GM13977 (cell line): Measurements from ENCODE around the gene ABCC8.

Source experiments
- DNase-seq: peaks from one replicate; pipeline ENCODE4 v3.0.0; 2012; ENCODE audit warnings: low spot score
- in situ Hi-C: fragments of 300-500 bp; cut with MboI; formaldehyde crosslinking; loops from one replicate; pipeline ENCODE4 v1.12.0; 2022; ENCODE audit warnings: low sequenced_read_pairs, low pct_unique_long_range_greater_than_20kb, mixed read lengths, inconsistent platforms; ENCODE audit not compliant: unreplicated experiment
- TF ChIP-seq, protein P1 (sequence below): IDR thresholded peaks from 2 replicates; pipeline ENCODE4 v1.5.1; 2012; ENCODE audit warnings: mild to moderate bottlenecking, control low read depth; ENCODE audit not compliant: insufficient read depth; ENCODE audit errors: extremely low read depth, missing control alignments

The ABCC8 gene

GRCh38 chr11:17489751-17490150 is 13.1 kb upstream of the ABCC8 start:
- no peak for DNase-seq
- TF ChIP-seq, protein P1, sequence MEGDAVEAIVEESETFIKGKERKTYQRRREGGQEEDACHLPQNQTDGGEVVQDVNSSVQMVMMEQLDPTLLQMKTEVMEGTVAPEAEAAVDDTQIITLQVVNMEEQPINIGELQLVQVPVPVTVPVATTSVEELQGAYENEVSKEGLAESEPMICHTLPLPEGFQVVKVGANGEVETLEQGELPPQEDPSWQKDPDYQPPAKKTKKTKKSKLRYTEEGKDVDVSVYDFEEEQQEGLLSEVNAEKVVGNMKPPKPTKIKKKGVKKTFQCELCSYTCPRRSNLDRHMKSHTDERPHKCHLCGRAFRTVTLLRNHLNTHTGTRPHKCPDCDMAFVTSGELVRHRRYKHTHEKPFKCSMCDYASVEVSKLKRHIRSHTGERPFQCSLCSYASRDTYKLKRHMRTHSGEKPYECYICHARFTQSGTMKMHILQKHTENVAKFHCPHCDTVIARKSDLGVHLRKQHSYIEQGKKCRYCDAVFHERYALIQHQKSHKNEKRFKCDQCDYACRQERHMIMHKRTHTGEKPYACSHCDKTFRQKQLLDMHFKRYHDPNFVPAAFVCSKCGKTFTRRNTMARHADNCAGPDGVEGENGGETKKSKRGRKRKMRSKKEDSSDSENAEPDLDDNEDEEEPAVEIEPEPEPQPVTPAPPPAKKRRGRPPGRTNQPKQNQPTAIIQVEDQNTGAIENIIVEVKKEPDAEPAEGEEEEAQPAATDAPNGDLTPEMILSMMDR: no peak
- in situ Hi-C loops: no loop called here

GRCh38 chr11:17488563-17488962 is 11.9 kb upstream of the ABCC8 start:
- DNase-seq: no peak
- TF ChIP-seq, protein P1: no peak
- in situ Hi-C loops: no loop called here

DNA sequence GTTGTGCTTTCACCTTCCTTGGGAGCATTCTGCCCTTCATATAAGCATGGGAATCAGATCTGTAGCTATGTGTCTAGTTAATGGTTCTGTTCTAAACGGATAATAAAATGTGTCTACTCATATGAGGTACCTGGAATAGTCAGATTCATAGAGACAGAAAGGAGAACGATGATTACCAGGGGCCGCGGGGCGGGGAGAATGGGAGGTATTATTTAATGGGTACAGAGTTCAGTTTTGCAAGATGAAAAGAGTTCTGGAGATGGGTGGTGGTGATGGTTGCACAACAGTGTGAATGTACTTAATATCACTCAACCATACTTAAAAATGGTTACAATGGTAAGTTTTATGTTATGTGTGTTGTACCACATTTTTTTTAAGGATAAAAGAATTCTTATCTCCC is 10.0 kb upstream of the ABCC8 start:
- in situ Hi-C loops: no loop called here
- TF ChIP-seq, protein P1: no peak
- no peak for DNase-seq

- TF ChIP-seq, protein P1: no peak
- no peak for DNase-seq
- in situ Hi-C loops: no loop called here
Observed at GRCh38 chr11:17483505-17483904, 6.9 kb upstream of the ABCC8 start.

GRCh38 chr11:17481905-17482304 is 5.3 kb upstream of the ABCC8 start:
- TF ChIP-seq, protein P1: no peak
- no peak for DNase-seq
- in situ Hi-C loops: no loop called here

DNA sequence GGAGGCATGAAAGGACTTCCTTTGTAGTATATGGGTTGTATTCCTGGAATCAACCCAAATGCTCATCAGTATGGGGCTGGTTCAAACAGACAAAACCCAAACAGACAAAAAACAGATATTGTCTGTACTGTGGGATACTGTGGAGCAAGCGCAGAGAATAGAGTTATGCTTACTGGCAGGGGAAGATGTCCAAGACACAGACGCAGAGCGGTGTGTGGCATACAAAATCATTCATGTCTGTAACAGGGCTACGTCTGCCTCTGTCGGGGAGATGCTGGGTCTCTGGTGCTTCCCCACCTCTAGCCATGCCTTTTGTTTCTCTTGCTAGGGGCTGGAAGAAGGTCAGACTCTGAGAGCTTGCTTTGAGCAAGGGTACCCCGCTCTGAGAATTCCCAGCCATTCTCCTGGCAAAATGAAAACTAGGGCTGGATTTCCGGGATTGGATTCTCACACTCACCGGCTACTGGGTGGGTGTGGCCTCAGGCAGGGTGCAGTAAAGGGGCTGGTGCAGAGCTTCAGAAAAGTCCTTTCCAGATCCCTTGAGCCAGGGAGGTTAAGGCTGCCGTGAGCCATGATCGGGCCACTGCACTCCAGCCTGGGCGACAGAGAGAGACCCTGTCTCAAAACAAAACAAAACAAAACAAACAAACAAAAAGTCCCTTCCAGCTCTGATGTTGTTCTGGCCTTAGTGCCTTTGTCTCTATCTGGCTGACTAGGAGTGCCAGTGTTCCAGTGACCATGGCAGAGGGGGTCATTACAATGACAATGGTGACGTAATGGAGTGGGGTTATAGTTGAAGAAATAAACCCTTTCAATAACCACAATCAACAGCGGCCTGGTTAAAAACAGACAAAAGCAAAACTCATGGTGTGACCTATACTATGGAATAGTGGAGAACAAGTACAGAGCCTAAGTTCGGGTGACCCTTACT is 2.9 kb upstream of the ABCC8 start:
- in situ Hi-C loops: no loop called here
- no peak for DNase-seq
- TF ChIP-seq, protein P1: no peak

DNA sequence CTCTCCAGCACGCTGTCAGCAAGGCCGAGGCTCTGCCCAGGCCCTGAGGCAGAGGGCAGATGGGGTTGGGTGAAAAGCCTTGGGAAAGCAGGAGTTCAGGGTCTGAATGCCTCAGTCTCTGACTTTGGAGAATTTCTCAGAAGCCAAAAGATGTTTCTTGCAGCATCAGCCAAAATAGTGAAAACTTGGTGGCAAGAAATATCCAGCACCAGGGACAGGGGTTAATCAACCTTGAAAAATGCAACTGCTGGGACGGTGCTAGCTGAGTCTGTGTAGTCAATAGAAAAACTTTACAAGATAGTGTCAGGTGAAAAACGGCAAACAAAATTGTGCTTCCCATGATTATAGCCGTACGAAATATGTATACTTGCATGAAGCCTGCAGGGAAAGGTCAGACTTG is 1.4 kb upstream of the ABCC8 start:
- in situ Hi-C loops: no loop called here
- no peak for DNase-seq
- TF ChIP-seq, protein P1: no peak
